Measurements from ENCODE around the gene GRB2.

- TF ChIP-seq CTCF (IDR thresholded peaks at IDR 0.05) (no peak), POLR2AphosphoS5 (IDR thresholded peaks at IDR 0.05; ENCODE audit: low read depth, low read length) (no peak), TCF7L2 (IDR thresholded peaks at IDR 0.05; ENCODE audit: low read depth, low read length) (no peak)
- TF ChIP-seq, protein P1, sequence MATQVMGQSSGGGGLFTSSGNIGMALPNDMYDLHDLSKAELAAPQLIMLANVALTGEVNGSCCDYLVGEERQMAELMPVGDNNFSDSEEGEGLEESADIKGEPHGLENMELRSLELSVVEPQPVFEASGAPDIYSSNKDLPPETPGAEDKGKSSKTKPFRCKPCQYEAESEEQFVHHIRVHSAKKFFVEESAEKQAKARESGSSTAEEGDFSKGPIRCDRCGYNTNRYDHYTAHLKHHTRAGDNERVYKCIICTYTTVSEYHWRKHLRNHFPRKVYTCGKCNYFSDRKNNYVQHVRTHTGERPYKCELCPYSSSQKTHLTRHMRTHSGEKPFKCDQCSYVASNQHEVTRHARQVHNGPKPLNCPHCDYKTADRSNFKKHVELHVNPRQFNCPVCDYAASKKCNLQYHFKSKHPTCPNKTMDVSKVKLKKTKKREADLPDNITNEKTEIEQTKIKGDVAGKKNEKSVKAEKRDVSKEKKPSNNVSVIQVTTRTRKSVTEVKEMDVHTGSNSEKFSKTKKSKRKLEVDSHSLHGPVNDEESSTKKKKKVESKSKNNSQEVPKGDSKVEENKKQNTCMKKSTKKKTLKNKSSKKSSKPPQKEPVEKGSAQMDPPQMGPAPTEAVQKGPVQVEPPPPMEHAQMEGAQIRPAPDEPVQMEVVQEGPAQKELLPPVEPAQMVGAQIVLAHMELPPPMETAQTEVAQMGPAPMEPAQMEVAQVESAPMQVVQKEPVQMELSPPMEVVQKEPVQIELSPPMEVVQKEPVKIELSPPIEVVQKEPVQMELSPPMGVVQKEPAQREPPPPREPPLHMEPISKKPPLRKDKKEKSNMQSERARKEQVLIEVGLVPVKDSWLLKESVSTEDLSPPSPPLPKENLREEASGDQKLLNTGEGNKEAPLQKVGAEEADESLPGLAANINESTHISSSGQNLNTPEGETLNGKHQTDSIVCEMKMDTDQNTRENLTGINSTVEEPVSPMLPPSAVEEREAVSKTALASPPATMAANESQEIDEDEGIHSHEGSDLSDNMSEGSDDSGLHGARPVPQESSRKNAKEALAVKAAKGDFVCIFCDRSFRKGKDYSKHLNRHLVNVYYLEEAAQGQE (IDR thresholded peaks at IDR 0.05; ENCODE audit: insufficient read depth in 1 of 2, low read depth in 2 of 2, low read length in 1 of 2), result no peak
These were observed 8.3 kb downstream of the GRB2 start for GRCh38 chr17:75397217-75397616.

Measured in Panc1 (cell line).